GM12878 (cell line): ENCODE data around the gene CNTNAP5. TPM values are rescaled to one million over a fixed set of nuclear protein-coding genes. Genes with fewer than 3 reads are reported as not detected.

Experiments used
- ATAC-seq: fragments of 200-7000 bp; cut with Tn5 transposase; 3 replicates; pipeline ENCODE4 v1.9.1; 2020; ENCODE audit warnings: mild to moderate bottlenecking, moderate library complexity
- BruUV-seq: library from RNA; stranded (reverse); fragments of 400-500 nt; replicated peaks from 2 replicates; lab custom pipeline; 2021; lab: Mats Ljungman, UMichigan
- CTCF ChIA-PET: fragments of 300-600 bp; sonication (Branson Sonifier 250); formaldehyde crosslinking; extraction: SDS; loops from one replicate; lab custom pipeline; 2021; ENCODE audit warnings: inconsistent platforms; lab: Yijun Ruan, JAX
- POLR2A ChIA-PET: fragments of 350-600 bp; formaldehyde crosslinking; extraction: SDS; loops from one replicate; lab custom pipeline; 2021; ENCODE audit warnings: inconsistent platforms; lab: Charles Lee
- RAD21 ChIA-PET: fragments of 300-600 bp; sonication (Branson Sonifier 250); formaldehyde crosslinking; loops from one replicate; lab custom pipeline; 2023; ENCODE audit warnings: antibody characterized with exemption; ENCODE audit not compliant: unreplicated experiment; lab: Charles Lee
- SMC1A ChIA-PET: fragments of 300-600 bp; sonication (Branson Sonifier 250); formaldehyde crosslinking; loops from one replicate; lab custom pipeline; 2023; ENCODE audit not compliant: unreplicated experiment, uncharacterized antibody; lab: Charles Lee
- DNase-seq: peaks from one replicate; pipeline ENCODE4 v3.0.0-alpha.2; 2011; ENCODE audit warnings: low read depth, low spot score
- FAIRE-seq: peaks from 3 replicates; lab custom pipeline; 2011; peaks lifted over from hg19 to GRCh38; lab: Jason Lieb, UNC
- H2AFZ ChIP-seq: 2 replicates; pipeline ENCODE4 v1.6.0; 2011; ENCODE audit warnings: low read depth, low read length, control low read depth; ENCODE audit not compliant: control insufficient read depth
- H3K27ac ChIP-seq: 2 replicates; pipeline ENCODE4 v1.5.1; 2011; ENCODE audit warnings: control low read depth; ENCODE audit not compliant: control insufficient read depth, insufficient read depth
- H3K27me3 ChIP-seq, 2 experiments: replicated peaks in 1 of 2; 2 replicates each; pipeline versions ENCODE4 v1.6.0 to v1.6.1; 2011; ENCODE audit warnings: low read length in 1 of 2; ENCODE audit not compliant: control insufficient read depth in 2 of 2, insufficient read depth in 2 of 2
- H3K36me3 ChIP-seq, 2 experiments: 2 replicates each; pipeline ENCODE4 v1.5.1; 2011; ENCODE audit warnings: low read length in 1 of 2; ENCODE audit not compliant: control insufficient read depth in 2 of 2, insufficient read depth in 2 of 2
- H3K4me1 ChIP-seq: 2 replicates; pipeline ENCODE4 v1.6.1; 2011; ENCODE audit warnings: mild to moderate bottlenecking, low read length, moderate library complexity, mixed read lengths; ENCODE audit not compliant: control insufficient read depth, insufficient read depth
- H3K4me2 ChIP-seq: 2 replicates; pipeline ENCODE4 v1.6.0; 2011; ENCODE audit warnings: control low read depth; ENCODE audit not compliant: control insufficient read depth, insufficient read depth
- H3K4me3 ChIP-seq: fragments of 200-600 bp; sonication (generic); 2 replicates; pipeline ENCODE4 v1.5.1; 2016
- H3K79me2 ChIP-seq: 2 replicates; pipeline ENCODE4 v1.6.0; 2011; ENCODE audit warnings: low read length; ENCODE audit not compliant: control insufficient read depth, insufficient read depth
- H3K9ac ChIP-seq: 2 replicates; pipeline ENCODE4 v1.8.0; 2011; ENCODE audit warnings: low read length, control low read depth, mixed read lengths; ENCODE audit not compliant: control insufficient read depth, insufficient read depth
- H3K9me3 ChIP-seq: replicated peaks from 3 replicates; pipeline ENCODE4 v1.5.1; 2011; ENCODE audit warnings: mild to moderate bottlenecking, low read length; ENCODE audit not compliant: control insufficient read depth, insufficient read depth
- H4K20me1 ChIP-seq: 2 replicates; pipeline ENCODE4 v1.6.0; 2011; ENCODE audit not compliant: control insufficient read depth, insufficient read depth
- ATF3 ChIP-seq: IDR thresholded peaks from 2 replicates; pipeline ENCODE4 v1.6.1; 2011; ENCODE audit warnings: low read depth, mild to moderate bottlenecking, low read length, moderate library complexity, borderline replicate concordance; ENCODE audit errors: extremely low read depth
- BACH1 ChIP-seq: fragments of 450-650 bp; IDR thresholded peaks from 2 replicates; pipeline ENCODE4 v1.6.1; 2017; ENCODE audit warnings: mild to moderate bottlenecking, borderline replicate concordance
- CHD2 ChIP-seq: IDR thresholded peaks from 2 replicates; pipeline ENCODE4 v1.6.1; 2011; ENCODE audit warnings: low read depth, low read length, improper control_type of control experiment, borderline replicate concordance
- ELK1 ChIP-seq: IDR thresholded peaks from 2 replicates; pipeline ENCODE4 v1.6.1; 2012; ENCODE audit warnings: low read depth, low read length, improper control_type of control experiment
- LARP7 ChIP-seq: fragments of 450-650 bp; IDR thresholded peaks from 2 replicates; pipeline ENCODE4 v1.6.1; 2017; ENCODE audit warnings: mild to moderate bottlenecking
- PRDM15 ChIP-seq: fragments of 450-650 bp; formaldehyde crosslinking; IDR thresholded peaks from 2 replicates; pipeline ENCODE4 v1.4.0; 2020; ENCODE audit warnings: mild to moderate bottlenecking, moderate library complexity
- RBBP5 ChIP-seq: fragments of 200-600 bp; sonication (generic); conservative IDR thresholded peaks from 2 replicates; pipeline ENCODE4 v1.6.1; 2016
- SIX5 ChIP-seq: IDR thresholded peaks from 2 replicates; pipeline ENCODE4 v1.6.1; 2011; ENCODE audit warnings: mild to moderate bottlenecking, low read depth, low read length, moderate library complexity; ENCODE audit not compliant: severe bottlenecking
- SREBF1 ChIP-seq: IDR thresholded peaks from 2 replicates; pipeline ENCODE4 v1.6.1; 2012; ENCODE audit warnings: mild to moderate bottlenecking, low read length
- WGBS: methylation state at CpG from one replicate; pipeline ENCODE4 v1.1.6; 2016; ENCODE audit warnings: low lambda C conversion rate; ENCODE audit not compliant: insufficient replicate concordance, insufficient coverage; ENCODE audit errors: missing lambda C conversion rate; 5-methylcytosine and 5-hydroxymethylcytosine counted together
- in situ Hi-C: fragments of 300-500 bp; cut with MboI; formaldehyde crosslinking; loops from 9 replicates; pipeline ENCODE4 v1.14.3; 2018; ENCODE audit warnings: mixed read lengths
- intact Hi-C: fragments of 100-400 bp; cut with micrococcal nuclease; formaldehyde crosslinking; loops from one replicate; pipeline ENCODE4 v1.14.2; 2022; ENCODE audit not compliant: unreplicated experiment
- polyA plus RNA-seq, 11 experiments: library from polyadenylated mRNA; depleted of rRNA in 4 of 11; unstranded in 6 of 11; stranded (reverse) in 5 of 11; fragments of >200 nt; fragmentation: Nextera tagmentation in 4 of 11; fragmentation: Illumina TruSeq in 1 of 11; extraction: Ambion mirVana in 4 of 11; extraction: Trizol in 1 of 11; gene quantifications; 1 replicate in 1 of 11; 2 replicates in 10 of 11; pipeline versions ENCODE4 v1.2.1 to v1.2.3, GENCODE V29; 2011 to 2016; ENCODE audit warnings: inconsistent platforms in 2 of 11, missing spikeins in 2 of 11, low read depth in 1 of 11
- total RNA-seq, 4 experiments: library from RNA; depleted of rRNA in 3 of 4; stranded (reverse); fragments of >200 nt in 3 of 4; fragmentation: Illumina TruSeq in 1 of 4; extraction: Trizol in 1 of 4; gene quantifications; 2 replicates each; pipeline versions ENCODE4 v1.2.1 to v1.2.3, GENCODE V29; 2013 to 2021

Gene CNTNAP5
- total and polyA plus RNA-seq, 10 of the 15 experiments (the other 5 are each of a cell fraction or from before 2014, with no cell fraction given) = not detected

- ChIA-PET RAD21 (no interaction called here), POLR2A (no interaction called here), SMC1A (no interaction called here), CTCF (no interaction called here)
- DNase-seq (no peak), FAIRE-seq (no peak), ATAC-seq (no peak)
- intact Hi-C loops = no loop called here
- Histone ChIP-seq H3K4me1 (no peaks in the 10 kb centered on the region), H3K36me3 (no peaks in the 10 kb centered on the region), H3K9me3 (no peaks in the 10 kb centered on the region), H3K27ac (no peak overlapping the region), H3K79me2 (no peaks in the 10 kb centered on the region), H3K4me3 (no peak overlapping the region), H3K27me3 (no peaks in the 10 kb centered on the region), H3K9ac (no peak overlapping the region), H3K4me2 (no peak overlapping the region), H4K20me1 (no peaks in the 10 kb centered on the region), H2AFZ (no peak overlapping the region)
- no TSS peak for BruUV-seq
- WGBS = 0% methylated on average over 2 of the region's 2 CpGs
- no peak for TF ChIP-seq SREBF1
- TF ChIP-seq, all 136 proteins: peak for 0
- in situ Hi-C loops = no loop called here
Observed at GRCh38 chr2:124079045-124079444, 54.0 kb downstream of the CNTNAP5 start.

- Histone ChIP-seq H3K9ac (no peak overlapping the region), H3K36me3 (no peaks in the 10 kb centered on the region), H3K4me1 (no peaks in the 10 kb centered on the region), H3K27ac (no peak overlapping the region), H3K9me3 (no peaks in the 10 kb centered on the region), H2AFZ (no peak overlapping the region), H3K79me2 (no peaks in the 10 kb centered on the region), H3K4me3 (no peak overlapping the region), H3K4me2 (no peak overlapping the region), H4K20me1 (no peaks in the 10 kb centered on the region), H3K27me3 (no peaks in the 10 kb centered on the region)
- FAIRE-seq (no peak), DNase-seq (no peak), ATAC-seq (no peak)
- intact Hi-C loops (no loop called here), in situ Hi-C loops (no loop called here)
- POLR2A ChIA-PET = no interaction called here
- WGBS = 33% methylated on average over 6 of the region's 6 CpGs
- RAD21 ChIA-PET = no interaction called here
- SMC1A ChIA-PET = no interaction called here
- BruUV-seq = no TSS peak
- CTCF ChIA-PET = no interaction called here
- TF ChIP-seq SIX5 = no peak
- TF ChIP-seq RBBP5 = no peak
- no peak for TF ChIP-seq ELK1
- no peak for TF ChIP-seq ATF3
- TF ChIP-seq PRDM15 (CRISPR knock-in tag) = no peak
- no peak for TF ChIP-seq CHD2
- TF ChIP-seq BACH1 = no peak
- TF ChIP-seq LARP7 = no peak
Observed at GRCh38 chr2:124080281-124081153, 55.4 kb downstream of the CNTNAP5 start.
